Measurements from ENCODE around the gene RPL15. TPM values are rescaled to one million over a fixed set of nuclear protein-coding genes. Genes with fewer than 3 reads are reported as not detected.
"Not testable (repeated sequence)": the region's sequence is repeated elsewhere in the genome, so short reads cannot be mapped to it uniquely, and the experiment has no call there.

RPL15 gene
- total and polyA plus RNA-seq, 7 donors, result 1,530 to 5,073 (median 3,091) TPM

DNA sequence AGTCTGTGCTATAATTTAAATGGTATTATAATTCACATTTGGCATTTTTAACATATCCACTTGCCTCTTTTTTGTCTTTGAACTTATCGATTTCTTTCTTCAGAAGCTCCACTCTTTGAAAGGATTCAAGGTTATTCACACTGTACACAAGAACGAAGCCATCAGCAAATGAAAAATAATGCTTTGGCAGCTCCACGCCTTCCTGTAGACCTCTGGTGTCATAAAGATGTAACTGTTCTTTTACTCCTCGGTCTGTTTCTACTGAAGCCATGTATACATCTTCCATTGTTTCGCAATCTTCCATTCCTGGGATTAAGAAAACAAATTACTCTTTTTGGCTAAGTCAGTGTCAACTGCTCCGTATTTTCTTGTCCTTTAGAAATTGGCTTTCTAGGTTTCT is 16.2 kb upstream of the RPL15 start:
- intact Hi-C loops (cut with DNase I), result no loop called here
- Histone ChIP-seq H3K9me3 (no peaks in the 10 kb centered on the region), H3K4me1 (no peaks in the 10 kb centered on the region), H3K27ac (no peak overlapping the region), H3K36me3 (peaks cover 0 to 31% (median 11%) of the 10 kb centered on the region in 4 donors), H3K4me3 (no peak overlapping the region), H3K27me3 (no peaks in the 10 kb centered on the region)
- WGBS, 2 donors, result 75 to 81% methylated on average over 6 of the region's 6 CpGs
- DNase-seq, result no peak
- TF ChIP-seq, protein P1, sequence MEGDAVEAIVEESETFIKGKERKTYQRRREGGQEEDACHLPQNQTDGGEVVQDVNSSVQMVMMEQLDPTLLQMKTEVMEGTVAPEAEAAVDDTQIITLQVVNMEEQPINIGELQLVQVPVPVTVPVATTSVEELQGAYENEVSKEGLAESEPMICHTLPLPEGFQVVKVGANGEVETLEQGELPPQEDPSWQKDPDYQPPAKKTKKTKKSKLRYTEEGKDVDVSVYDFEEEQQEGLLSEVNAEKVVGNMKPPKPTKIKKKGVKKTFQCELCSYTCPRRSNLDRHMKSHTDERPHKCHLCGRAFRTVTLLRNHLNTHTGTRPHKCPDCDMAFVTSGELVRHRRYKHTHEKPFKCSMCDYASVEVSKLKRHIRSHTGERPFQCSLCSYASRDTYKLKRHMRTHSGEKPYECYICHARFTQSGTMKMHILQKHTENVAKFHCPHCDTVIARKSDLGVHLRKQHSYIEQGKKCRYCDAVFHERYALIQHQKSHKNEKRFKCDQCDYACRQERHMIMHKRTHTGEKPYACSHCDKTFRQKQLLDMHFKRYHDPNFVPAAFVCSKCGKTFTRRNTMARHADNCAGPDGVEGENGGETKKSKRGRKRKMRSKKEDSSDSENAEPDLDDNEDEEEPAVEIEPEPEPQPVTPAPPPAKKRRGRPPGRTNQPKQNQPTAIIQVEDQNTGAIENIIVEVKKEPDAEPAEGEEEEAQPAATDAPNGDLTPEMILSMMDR (IDR thresholded peaks at IDR 0.05), result no peak
- TF ChIP-seq POLR2AphosphoS5 (IDR thresholded peaks at IDR 0.05) (no peak), EP300 (IDR thresholded peaks at IDR 0.05) (no peak), POLR2A (IDR thresholded peaks at IDR 0.05) (no peak)

DNA sequence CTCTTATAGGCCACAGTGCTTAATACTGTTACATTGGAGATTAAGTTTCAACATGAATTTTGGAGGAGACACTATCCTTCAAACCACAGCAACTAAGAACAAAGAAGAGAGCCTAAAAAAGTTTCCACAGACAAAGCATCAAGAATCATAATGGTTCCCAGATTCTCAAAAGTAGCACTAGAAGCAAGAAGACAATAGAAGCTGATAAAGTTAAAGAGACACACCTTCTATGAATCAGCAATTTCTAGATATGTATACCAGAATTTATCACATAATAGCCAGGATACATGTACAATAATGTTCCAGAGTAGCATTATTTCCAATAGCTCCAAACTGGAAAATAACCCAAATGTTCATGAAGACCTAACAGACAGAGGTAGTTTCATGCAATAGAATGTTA is 12.4 kb upstream of the RPL15 start:
- Histone ChIP-seq H3K36me3 (peaks cover 0 to 29% (median 8%) of the 10 kb centered on the region in 4 donors), H3K27me3 (no peaks in the 10 kb centered on the region), H3K4me1 (no peaks in the 10 kb centered on the region), H3K27ac (no peak overlapping the region), H3K9me3 (no peaks in the 10 kb centered on the region), H3K4me3 (no peak overlapping the region)
- no peak for DNase-seq
- TF ChIP-seq POLR2AphosphoS5 (IDR thresholded peaks at IDR 0.05), result no peak
- TF ChIP-seq, protein P1 (IDR thresholded peaks at IDR 0.05), result no peak
- TF ChIP-seq POLR2A (IDR thresholded peaks at IDR 0.05), result no peak
- TF ChIP-seq EP300 (IDR thresholded peaks at IDR 0.05), result no peak
- intact Hi-C loops (cut with DNase I), result no loop called here

DNA sequence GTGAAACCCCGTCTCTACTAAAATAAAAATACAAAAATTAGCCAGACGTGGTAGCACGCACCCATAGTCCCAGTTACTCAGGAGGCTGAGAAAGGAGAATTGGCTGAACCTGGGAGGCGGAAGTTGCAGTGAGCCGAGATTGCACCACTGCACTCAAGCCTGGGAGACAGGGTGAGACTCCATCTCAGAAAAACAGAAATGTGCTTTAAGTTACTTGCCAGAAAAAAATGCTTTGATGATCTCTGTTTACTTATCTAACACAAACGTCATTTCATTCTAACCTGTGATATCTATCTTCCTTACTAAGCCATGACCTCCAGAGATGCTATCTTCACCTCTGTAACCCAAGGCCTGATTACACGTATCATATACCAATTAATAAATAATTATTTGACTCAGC is 7.6 kb upstream of the RPL15 start:
- H3K36me3 ChIP-seq, result peaks cover 0 to 34% (median 4%) of the 10 kb centered on the region in 4 donors
- DNase-seq, result no peak
- intact Hi-C loops (cut with DNase I), result no loop called here
- no peaks in the 10 kb centered on the region for H3K9me3 ChIP-seq
- peaks cover 0 to 9% (median 0%) of the 10 kb centered on the region in 4 donors for H3K4me1 ChIP-seq
- WGBS, 2 donors, result 88 to 92% methylated on average over 7 of the region's 7 CpGs
- no peak overlapping the region for H3K27ac ChIP-seq
- H3K27me3 ChIP-seq, result no peaks in the 10 kb centered on the region
- no peak for TF ChIP-seq POLR2A (IDR thresholded peaks at IDR 0.05)
- TF ChIP-seq, protein P1 (IDR thresholded peaks at IDR 0.05), result no peak
- H3K4me3 ChIP-seq, result no peak overlapping the region

DNA sequence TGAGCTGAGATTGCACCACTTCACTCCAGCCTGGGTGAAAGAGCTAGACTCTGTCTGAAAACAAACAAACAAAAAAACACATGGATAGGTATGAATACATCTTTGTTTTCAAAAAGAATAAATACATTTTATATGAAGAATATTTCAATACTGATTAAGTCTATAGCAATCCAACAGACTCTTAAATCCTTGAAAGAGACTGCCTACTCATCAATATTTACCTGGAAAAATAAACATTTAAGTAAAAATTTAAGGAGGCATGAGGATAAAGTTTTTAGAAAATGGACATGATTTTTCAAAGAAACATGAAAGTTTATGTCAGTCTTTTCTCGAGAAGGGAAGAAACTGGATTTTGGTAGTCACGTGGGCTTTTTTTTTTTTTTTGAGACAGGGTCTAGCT is 5.5 kb upstream of the RPL15 start:
- intact Hi-C loops (cut with DNase I), result no loop called here
- peaks cover 0 to 34% (median 4%) of the 10 kb centered on the region in 4 donors for H3K36me3 ChIP-seq
- H3K27ac ChIP-seq, result no peak overlapping the region
- TF ChIP-seq EP300 (IDR thresholded peaks at IDR 0.05), result no peak
- TF ChIP-seq, protein P1 (IDR thresholded peaks at IDR 0.05), result no peak
- no peak for TF ChIP-seq POLR2A (IDR thresholded peaks at IDR 0.05)
- TF ChIP-seq POLR2AphosphoS5 (IDR thresholded peaks at IDR 0.05), result no peak
- peaks cover 0 to 29% (median 16%) of the 10 kb centered on the region in 4 donors for H3K4me1 ChIP-seq
- no peaks in the 10 kb centered on the region for H3K27me3 ChIP-seq
- H3K4me3 ChIP-seq, result no peak overlapping the region
- DNase-seq, result no peak
- no peaks in the 10 kb centered on the region for H3K9me3 ChIP-seq
- 92 to 96% methylated on average over 2 of the region's 2 CpGs for WGBS, 2 donors

DNA sequence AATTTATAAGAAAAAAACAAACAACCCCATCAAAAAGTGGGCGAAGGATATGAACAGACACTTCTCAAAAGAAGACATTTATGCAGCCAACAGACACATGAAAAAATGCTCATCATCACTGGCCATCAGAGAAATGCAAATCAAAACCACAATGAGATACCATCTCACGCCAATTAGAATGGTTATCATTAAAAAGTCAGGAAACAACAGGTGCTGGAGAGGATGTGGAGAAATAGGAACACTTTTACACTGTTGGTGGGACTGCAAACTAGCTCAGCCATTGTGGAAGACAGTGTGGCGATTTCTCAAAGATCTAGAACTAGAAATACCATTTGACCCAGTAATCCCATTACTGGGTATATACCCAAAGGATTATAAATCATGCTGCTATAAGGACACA is 4.6 kb upstream of the RPL15 start:
- H3K4me3 ChIP-seq; DNase-seq; H3K9me3 ChIP-seq; intact Hi-C loops (cut with DNase I); H3K27me3 ChIP-seq; H3K27ac ChIP-seq: not testable (repeated sequence)
- peaks cover 0 to 32% (median 2%) of the 10 kb centered on the region in 4 donors for H3K36me3 ChIP-seq
- WGBS, 2 donors, result 87 to 90% methylated on average over 3 of the region's 3 CpGs
- H3K4me1 ChIP-seq, result peaks cover 0 to 29% (median 16%) of the 10 kb centered on the region in 4 donors

All from sigmoid colon (tissue), 7 donors.